Testis (tissue), 2 donors: Measurements from ENCODE around the gene ACSM6.

Experiments
- CTCF ChIP-seq, 3 experiments: fragments of 450-650 bp in 2 of 3; fragments of 200-600 bp in 1 of 3; sonication (generic) in 1 of 3; IDR thresholded peaks; one replicate each; pipeline ENCODE4 v1.5.1; 2016 to 2019; ENCODE audit warnings: antibody characterized with exemption in 3 of 3, mild to moderate bottlenecking in 2 of 3, moderate library complexity in 1 of 3
- POLR2A ChIP-seq: fragments of 450-650 bp; IDR thresholded peaks from one replicate; pipeline ENCODE4 v1.6.1; 2017; ENCODE audit warnings: antibody characterized with exemption, mild to moderate bottlenecking, moderate library complexity

- no peak for TF ChIP-seq CTCF (IDR thresholded peaks at IDR 0.05)
- no peak for TF ChIP-seq POLR2A
These were observed 15.2 kb upstream of the ACSM6 start for GRCh38 chr10:95178797-95179196.
